NT2/D1 (cell line): ENCODE data around the gene GNAZ.

Source experiments
- SUZ12 ChIP-seq: IDR thresholded peaks from 2 replicates; pipeline ENCODE4 v1.6.1; 2011; ENCODE audit not compliant: insufficient read length, insufficient read depth; ENCODE audit errors: extremely low read depth
- ZNF274 ChIP-seq: IDR thresholded peaks from 2 replicates; pipeline ENCODE4 v1.6.1; 2011; ENCODE audit warnings: mild to moderate bottlenecking, low read depth, low read length

DNA sequence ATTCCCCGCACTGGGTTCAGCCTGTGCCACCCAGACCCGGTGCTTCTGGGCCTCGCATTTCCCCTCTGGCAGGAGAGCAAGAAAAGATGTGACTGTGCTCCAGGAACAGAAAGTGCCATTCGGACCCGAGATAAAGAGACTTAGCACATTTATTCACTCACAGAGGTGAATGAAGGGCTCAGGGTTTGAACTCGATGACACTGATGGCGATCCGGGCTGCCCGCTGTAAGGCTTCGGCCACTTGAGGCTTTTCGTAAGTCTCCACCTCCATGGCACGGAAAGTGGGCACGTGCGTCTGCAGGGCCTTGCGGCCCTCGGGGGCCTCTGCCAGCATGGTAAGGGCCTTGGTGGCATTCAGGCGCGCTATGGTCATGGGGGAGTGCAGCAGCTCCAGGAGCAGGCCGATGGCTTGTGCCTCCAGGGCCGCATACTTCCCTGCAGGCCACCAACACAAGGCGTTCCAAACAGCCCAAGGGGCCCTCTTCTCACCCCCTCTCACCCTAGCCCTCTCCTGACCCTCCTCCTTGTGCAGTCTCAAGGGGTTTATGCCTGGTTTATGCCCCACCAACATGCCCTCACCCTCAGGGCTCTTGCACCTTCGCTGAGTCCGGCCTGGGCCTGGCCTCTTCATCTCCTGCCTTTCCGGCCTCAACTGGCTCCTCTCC, 10.9 kb upstream of the GNAZ start:
- TF ChIP-seq SUZ12 (no peak), ZNF274 (no peak)
